ENCODE results near the gene NCOR1.

The NCOR1 gene

GRCh38 chr17:16040710-16041251 lies 174.6 kb downstream of the NCOR1 start:
- H3K4me3 ChIP-seq (ENCODE audit: low read depth, low read length) = no peak overlapping the region
- TF ChIP-seq CTCF (IDR thresholded peaks at IDR 0.05; ENCODE audit: low read depth, low read length) = no peak
- peak; percentile 93 for DNase-seq (ENCODE audit: low read depth, low spot score)
- in situ Hi-C loops (cut with HindIII; ENCODE audit: low sequenced_read_pairs) = no loop called here

- no peak for TF ChIP-seq CTCF (IDR thresholded peaks at IDR 0.05; ENCODE audit: low read depth, low read length)
- in situ Hi-C loops (cut with HindIII; ENCODE audit: low sequenced_read_pairs) = no loop called here
- peak; percentile 47 for DNase-seq (ENCODE audit: low read depth, low spot score)
- no peak overlapping the region for H3K4me3 ChIP-seq (ENCODE audit: low read depth, low read length)
Observed at GRCh38 chr17:16037636-16038035, 177.7 kb downstream of the NCOR1 start.

GRCh38 chr17:16036261-16036660 lies 179.1 kb downstream of the NCOR1 start:
- no peak for DNase-seq (ENCODE audit: low read depth, low spot score)
- no peak overlapping the region for H3K4me3 ChIP-seq (ENCODE audit: low read depth, low read length)
- in situ Hi-C loops (cut with HindIII; ENCODE audit: low sequenced_read_pairs) = no loop called here
- no peak for TF ChIP-seq CTCF (IDR thresholded peaks at IDR 0.05; ENCODE audit: low read depth, low read length)

GRCh38 chr17:16033729-16034349 lies 181.5 kb downstream of the NCOR1 start:
- in situ Hi-C loops (cut with HindIII; ENCODE audit: low sequenced_read_pairs) = no loop called here
- no peak overlapping the region for H3K4me3 ChIP-seq (ENCODE audit: low read depth, low read length)
- TF ChIP-seq CTCF (IDR thresholded peaks at IDR 0.05; ENCODE audit: low read depth, low read length) = no peak
- DNase-seq (ENCODE audit: low read depth, low spot score) = no peak

GRCh38 chr17:16027708-16028584 lies 187.4 kb downstream of the NCOR1 start:
- TF ChIP-seq CTCF (IDR thresholded peaks at IDR 0.05; ENCODE audit: low read depth, low read length) = no peak
- in situ Hi-C loops (cut with HindIII; ENCODE audit: low sequenced_read_pairs) = no loop called here
- DNase-seq (ENCODE audit: low read depth, low spot score) = peak; percentile 93
- H3K4me3 ChIP-seq (ENCODE audit: low read depth, low read length) = no peak overlapping the region

GRCh38 chr17:16026895-16027294 lies 188.4 kb downstream of the NCOR1 start:
- no peak overlapping the region for H3K4me3 ChIP-seq (ENCODE audit: low read depth, low read length)
- in situ Hi-C loops (cut with HindIII; ENCODE audit: low sequenced_read_pairs) = no loop called here
- no peak for TF ChIP-seq CTCF (IDR thresholded peaks at IDR 0.05; ENCODE audit: low read depth, low read length)
- no peak for DNase-seq (ENCODE audit: low read depth, low spot score)

Measured in astrocyte of the spinal cord (primary cell).